Stimulated activated CD4-positive, alpha-beta T cell treated with anti-CD3 and anti-CD28 coated beads, Interleukin-1b, Interleukin-23, amount 100 ng/mL, for 4 hours (primary cell): ENCODE results near the gene RAD51B.

Source experiments
- DNase-seq, 2 donors: peaks; one replicate each; pipeline ENCODE4 v3.0.0-alpha.2; 2020; ENCODE audit warnings: low read depth in 2 of 2

The RAD51B gene

GRCh38 chr14:68665131-68665530 lies 845.6 kb downstream of the RAD51B start:
- no peak for DNase-seq

GRCh38 chr14:68665792-68666204 lies 846.2 kb downstream of the RAD51B start:
- no peak for DNase-seq

DNA sequence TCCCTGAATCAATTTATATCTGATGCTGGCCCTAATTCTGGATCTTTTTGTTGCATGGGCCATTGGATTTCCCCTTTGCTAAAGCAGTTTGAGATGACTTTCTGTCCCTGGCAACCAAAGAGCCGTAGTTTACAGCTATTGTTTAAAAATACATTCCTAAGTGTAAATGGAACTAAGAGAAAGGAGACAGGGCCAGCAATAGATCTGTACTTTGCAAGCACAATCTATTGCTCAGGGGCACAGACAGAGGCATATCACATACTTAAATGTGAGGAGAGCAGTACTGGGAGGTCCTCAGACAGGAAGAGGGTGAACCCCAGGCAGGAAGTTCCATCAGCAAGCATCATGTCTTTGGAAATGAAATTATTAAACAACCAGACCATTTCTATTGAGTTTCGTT lies 846.7 kb downstream of the RAD51B start:
- no peak for DNase-seq

GRCh38 chr14:68666899-68667298 lies 847.3 kb downstream of the RAD51B start:
- no peak for DNase-seq

DNA sequence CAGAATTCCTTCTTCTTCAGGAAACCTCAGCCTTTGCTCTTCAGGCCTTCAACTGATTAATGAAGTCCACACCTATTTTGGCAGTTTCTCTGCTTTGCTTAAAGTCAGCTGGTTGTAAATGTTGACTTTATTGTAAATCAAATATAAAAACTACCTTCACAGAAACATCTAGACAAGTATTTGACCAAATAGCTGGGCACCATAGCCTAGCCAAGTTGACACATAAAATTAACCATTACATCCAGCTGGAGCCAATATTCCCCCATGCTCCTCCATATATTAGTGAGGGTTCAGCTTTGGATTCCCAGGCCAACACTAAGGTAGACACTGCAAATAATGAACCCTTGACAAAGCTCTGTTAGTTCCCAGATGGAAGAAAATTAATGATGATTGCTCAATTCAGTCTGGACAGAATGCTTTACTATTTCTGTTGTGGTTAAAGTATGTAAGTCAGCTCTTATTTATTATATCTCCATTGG lies 847.8 kb downstream of the RAD51B start:
- no peak for DNase-seq

DNA sequence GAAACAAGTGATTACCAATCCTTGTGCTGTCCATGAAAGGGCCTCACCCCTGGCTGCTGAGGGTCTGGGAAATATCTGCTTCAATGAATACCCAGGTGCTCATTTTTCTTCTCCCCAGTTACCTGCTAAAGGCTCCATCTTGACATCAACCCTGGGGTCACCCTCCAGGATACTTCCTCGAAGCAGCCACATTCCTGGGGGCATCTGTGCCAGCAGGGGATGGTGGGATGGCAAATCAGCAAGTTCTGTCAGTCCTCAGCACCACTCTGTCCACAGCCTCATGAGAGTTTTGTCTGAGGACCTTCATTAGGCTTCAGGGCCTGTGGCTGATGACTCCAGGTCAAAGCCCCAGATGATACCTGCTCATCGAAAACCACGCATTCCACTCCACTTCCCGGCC lies 848.4 kb downstream of the RAD51B start:
- DNase-seq: no peak

GRCh38 chr14:68668531-68668930 lies 849.0 kb downstream of the RAD51B start:
- DNase-seq: no peak

- no peak for DNase-seq
Measured at GRCh38 chr14:68669111-68669511, 849.5 kb downstream of the RAD51B start.

DNA sequence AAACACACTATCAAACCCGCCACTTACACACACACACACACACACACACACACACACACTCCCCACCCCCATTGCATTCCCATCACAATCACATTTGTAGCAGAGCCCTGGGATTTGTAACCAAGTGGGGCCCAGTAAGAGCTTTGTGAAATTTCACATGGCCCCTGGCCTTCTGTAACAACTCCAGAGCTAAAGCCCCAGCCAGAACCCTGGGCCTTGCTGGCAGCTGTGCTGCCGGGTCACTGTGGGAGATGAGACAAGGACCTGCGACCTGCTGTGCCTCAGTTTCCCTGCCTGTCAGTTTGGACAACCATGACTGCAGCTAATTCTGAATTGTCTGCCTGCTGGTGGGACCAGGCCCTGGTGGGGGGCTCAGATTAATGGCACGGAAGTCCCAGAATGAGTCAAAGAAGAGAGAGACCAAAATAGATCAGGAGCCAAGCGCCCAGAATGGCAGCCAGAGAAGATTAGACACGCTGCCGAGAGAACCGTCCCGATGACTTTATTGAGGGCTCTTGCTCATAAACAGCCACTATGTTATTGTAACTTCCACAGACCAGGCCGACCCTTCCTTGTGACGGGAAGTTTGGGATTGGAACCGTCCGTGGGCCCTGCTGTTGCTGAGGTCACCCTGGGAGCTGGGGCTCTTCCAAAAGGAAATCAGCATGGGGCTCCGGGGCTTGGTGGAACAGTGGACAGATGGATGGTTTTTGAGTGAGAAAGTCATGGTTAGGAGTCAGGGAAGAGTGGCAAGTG lies 850.2 kb downstream of the RAD51B start:
- DNase-seq: no peak

DNA sequence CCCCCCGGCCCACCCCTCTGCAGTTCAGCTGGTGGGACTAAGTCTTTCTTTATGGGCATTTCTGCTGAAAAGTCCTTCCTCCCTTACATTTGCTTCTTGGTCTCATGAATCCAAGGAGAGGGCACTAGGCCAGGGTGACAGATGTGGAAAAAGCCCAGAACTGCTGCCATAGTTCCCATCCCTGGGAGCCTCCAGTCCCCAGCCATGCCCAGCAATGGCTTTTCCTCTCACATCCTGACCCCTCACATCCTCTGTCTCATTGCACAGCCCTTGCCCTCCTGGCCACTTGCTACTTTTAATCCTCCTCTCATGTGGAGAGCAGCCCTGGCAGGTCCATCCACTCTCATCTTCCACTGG lies 850.8 kb downstream of the RAD51B start:
- DNase-seq: no peak

GRCh38 chr14:68671909-68672308 lies 852.3 kb downstream of the RAD51B start:
- DNase-seq: no peak

DNA sequence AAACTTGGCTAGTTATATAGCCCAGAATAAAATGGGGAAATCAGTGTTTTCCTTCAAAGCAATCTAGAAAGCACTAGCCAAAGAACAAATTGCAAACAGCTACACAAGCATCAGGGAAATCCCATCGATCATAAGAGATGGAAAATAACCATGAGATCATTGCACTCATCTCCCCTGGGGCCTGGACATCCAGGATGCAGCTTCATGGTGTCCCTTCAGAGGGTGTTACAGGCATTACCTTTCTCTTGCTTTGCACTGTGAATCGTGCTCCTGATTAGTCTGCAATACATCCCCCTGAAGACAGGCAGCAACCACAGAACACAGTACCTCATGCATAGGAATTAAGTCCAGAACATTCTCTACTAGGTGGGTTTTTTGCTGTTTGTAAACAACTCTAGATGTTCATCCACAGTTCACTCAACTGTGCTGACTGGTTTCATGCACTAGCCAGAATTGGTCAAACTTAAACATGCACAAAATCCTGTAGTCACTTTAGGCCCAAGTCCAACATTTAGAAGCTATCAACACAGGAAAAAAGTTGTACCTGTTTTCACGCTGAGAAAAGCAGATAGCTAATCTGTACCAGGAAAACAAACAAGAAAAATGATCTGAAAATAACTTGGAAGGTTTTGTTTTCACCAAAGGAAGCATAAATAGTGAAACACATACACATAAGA lies 853.2 kb downstream of the RAD51B start:
- no peak for DNase-seq

GRCh38 chr14:68673464-68673863 lies 853.9 kb downstream of the RAD51B start:
- DNase-seq: no peak

- DNase-seq: no peak
Measured at GRCh38 chr14:68674538-68675232, 855.1 kb downstream of the RAD51B start.

- DNase-seq: no peak
Measured at GRCh38 chr14:68675233-68675577, 855.6 kb downstream of the RAD51B start.

DNA sequence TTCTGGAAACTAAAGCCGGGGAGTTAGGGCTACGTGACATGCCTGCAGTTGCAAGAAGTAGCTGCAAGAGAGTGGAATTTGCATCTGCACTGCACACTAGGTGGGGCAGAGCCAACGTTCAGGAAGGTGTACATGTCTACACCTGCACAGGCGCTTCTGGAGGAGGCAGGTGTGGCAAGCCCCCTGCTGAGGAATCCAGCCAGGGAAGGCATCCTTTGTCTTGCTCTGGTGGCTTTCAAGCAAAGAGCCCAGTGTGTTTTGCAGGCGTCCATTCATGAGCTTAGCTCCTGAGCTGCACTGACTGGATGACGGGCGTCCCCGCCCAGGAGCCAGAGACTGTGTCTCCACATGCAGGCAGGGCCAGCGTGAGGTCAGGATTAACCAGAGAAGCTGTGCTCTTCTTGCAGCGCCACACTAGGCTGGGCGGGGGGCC lies 856.9 kb downstream of the RAD51B start:
- no peak for DNase-seq

GRCh38 chr14:68677476-68677875 lies 857.9 kb downstream of the RAD51B start:
- DNase-seq: no peak

GRCh38 chr14:68677901-68678300 lies 858.3 kb downstream of the RAD51B start:
- no peak for DNase-seq

GRCh38 chr14:68678471-68678870 lies 858.9 kb downstream of the RAD51B start:
- DNase-seq: no peak

DNA sequence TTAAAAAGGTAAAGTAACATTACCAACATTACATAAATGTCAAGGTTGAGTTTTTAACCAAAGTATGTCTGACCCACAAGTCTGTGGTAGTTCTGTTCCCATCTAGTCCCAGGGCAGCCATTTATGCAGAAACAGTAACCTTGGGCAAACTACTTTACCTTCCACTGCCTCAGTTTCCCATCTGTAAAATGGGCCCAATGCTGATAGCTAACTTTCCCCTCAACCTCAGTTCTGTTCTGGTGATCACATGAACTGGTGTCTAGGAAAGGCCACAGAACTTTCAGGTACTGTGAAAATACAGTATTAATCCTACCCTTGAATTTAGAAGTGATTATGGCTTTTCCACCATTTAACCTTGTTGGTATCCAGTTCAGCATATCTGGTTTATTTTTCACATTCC lies 859.7 kb downstream of the RAD51B start:
- no peak for DNase-seq

DNA sequence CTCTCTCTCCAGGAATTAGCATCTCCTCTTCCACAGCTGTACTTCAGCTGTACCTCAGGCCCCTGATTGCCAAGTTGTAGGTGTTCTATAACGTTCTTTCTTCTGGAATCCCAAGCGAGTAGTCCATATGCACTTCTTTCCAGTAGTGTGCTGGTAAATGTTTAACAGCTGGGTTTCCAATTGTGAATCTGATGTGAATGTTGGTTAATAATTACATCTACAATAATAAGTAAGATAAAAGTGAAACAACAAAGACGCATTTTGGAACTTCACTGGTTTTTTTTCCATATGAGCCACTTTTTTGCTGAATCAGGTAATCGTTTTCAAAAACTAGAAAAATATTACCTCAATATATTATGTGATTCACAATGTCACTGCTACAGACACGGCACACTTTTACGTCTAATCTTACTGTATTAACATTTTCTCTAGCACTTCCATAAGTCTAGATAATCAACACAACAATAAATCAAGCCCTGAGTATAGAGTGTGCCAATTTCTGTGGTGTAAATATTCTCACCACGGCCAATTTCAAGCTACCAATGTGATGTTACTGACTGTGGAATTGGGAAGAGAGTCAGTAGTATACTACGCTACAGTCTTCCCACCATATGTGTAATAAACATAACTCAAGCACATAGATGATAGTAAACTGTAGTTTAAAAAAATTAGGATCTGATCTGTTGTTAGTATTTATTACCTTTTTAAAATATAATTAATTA lies 860.3 kb downstream of the RAD51B start:
- DNase-seq: no peak

DNA sequence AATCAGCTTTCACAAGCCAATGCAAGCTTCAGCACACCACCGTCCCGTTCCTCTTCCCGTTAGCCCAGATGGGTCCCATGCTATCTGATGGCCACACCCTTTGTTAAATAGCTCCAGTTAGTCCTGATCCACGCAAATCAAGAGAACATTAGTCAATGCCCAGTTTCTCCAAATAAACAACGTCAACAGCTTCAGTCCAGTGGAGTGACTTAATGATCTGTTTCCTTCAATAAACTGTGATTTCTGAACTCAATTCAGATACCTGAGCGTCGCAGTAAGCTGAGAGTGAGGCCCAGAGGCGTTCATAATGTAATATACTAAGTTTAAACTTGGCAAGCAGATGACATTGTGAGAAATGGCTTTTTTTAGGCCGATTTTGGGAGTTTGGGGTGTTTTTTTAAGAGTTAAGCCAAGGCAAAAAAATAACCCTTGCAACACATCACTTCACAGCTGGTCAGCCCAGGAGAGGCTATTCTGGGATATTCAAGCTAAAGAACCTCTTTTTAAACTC lies 861.0 kb downstream of the RAD51B start:
- DNase-seq: no peak
